ENCODE results near the gene RERE.

GRCh38 chr1:8314346-8315280 is 502.8 kb downstream of the RERE start:
- peak; percentile 72 to 99 (median 98) for TF ChIP-seq CTCF (IDR thresholded peaks at IDR 0.05)
- TF ChIP-seq POLR2A (IDR thresholded peaks at IDR 0.05), result no peak

Measured in body of pancreas (tissue), 4 donors.